Panc1 (cell line): ENCODE measurements around the gene TMEM163. TPM values are rescaled to one million over a fixed set of nuclear protein-coding genes. Genes with fewer than 3 reads are reported as not detected.

ENCODE experiments used
- ATAC-seq: fragments of 200-7000 bp; cut with Tn5 transposase; 2 replicates; pipeline ENCODE4 v1.9.1; 2020; ENCODE audit warnings: mild to moderate bottlenecking, moderate library complexity
- BruUV-seq: library from RNA; stranded (reverse); fragments of 400-500 nt; replicated peaks from 2 replicates; lab custom pipeline; 2021; lab: Mats Ljungman, UMichigan
- CTCF ChIA-PET: fragments of 300-600 bp; sonication (Branson Sonifier 250); formaldehyde crosslinking; loops from one replicate; lab custom pipeline; 2022; ENCODE audit warnings: antibody characterized with exemption; lab: Charles Lee
- POLR2A ChIA-PET: fragments of 300-600 bp; sonication (Branson Sonifier 250); formaldehyde crosslinking; loops from one replicate; lab custom pipeline; 2022; ENCODE audit warnings: antibody characterized with exemption; lab: Charles Lee
- DNase-seq: peaks from one replicate; pipeline ENCODE4 v3.0.0-alpha.2; 2010; ENCODE audit warnings: low read depth, low spot score
- H3K27ac ChIP-seq: 2 replicates; pipeline ENCODE4 v1.5.1; 2011; ENCODE audit warnings: mild to moderate bottlenecking, low read length, inconsistent platforms
- H3K27me3 ChIP-seq: fragments of 200-500 bp; sonication (Bioruptor generic); 2 replicates; pipeline ENCODE4 v1.6.0; 2014; ENCODE audit warnings: low read length, inconsistent platforms; ENCODE audit not compliant: control insufficient read depth, insufficient read depth
- H3K36me3 ChIP-seq: fragments of 200-500 bp; sonication (Bioruptor generic); 2 replicates; pipeline ENCODE4 v1.5.1; 2014; ENCODE audit warnings: inconsistent platforms, mild to moderate bottlenecking, low read length, moderate library complexity; ENCODE audit not compliant: control insufficient read depth, insufficient read depth
- H3K4me1 ChIP-seq: 2 replicates; pipeline ENCODE4 v1.5.1; 2011; ENCODE audit warnings: inconsistent platforms, mild to moderate bottlenecking, low read length, moderate library complexity; ENCODE audit not compliant: control insufficient read depth, insufficient read depth
- H3K4me3 ChIP-seq, 2 experiments: 2 replicates each; pipeline ENCODE4 v1.5.1; 2011 to 2012; ENCODE audit warnings: low read depth in 2 of 2, low read length in 2 of 2, mild to moderate bottlenecking in 2 of 2, inconsistent platforms in 1 of 2, moderate library complexity in 1 of 2
- H3K9me3 ChIP-seq: fragments of 200-500 bp; sonication (Bioruptor generic); 2 replicates; pipeline ENCODE4 v1.5.1; 2014; ENCODE audit warnings: low read depth, mild to moderate bottlenecking, inconsistent platforms, low read length, moderate library complexity; ENCODE audit not compliant: control insufficient read depth, insufficient read depth
- CTCF ChIP-seq: fragments of 450-650 bp; IDR thresholded peaks from 2 replicates; pipeline ENCODE4 v1.5.1; 2017; ENCODE audit warnings: mild to moderate bottlenecking
- POLR2AphosphoS5 ChIP-seq: IDR thresholded peaks from 2 replicates; pipeline ENCODE4 v1.6.1; 2012; ENCODE audit warnings: mild to moderate bottlenecking, low read depth, low read length, moderate library complexity
- REST ChIP-seq, 2 experiments: IDR thresholded peaks; 2 replicates each; pipeline ENCODE4 v1.6.1; 2011 to 2012; ENCODE audit warnings: low read depth in 2 of 2, control low read depth in 1 of 2, low read length in 1 of 2, mild to moderate bottlenecking in 1 of 2, moderate library complexity in 1 of 2; ENCODE audit not compliant: insufficient read depth in 1 of 2
- SIN3A ChIP-seq: IDR thresholded peaks from 2 replicates; pipeline ENCODE4 v1.6.1; 2012; ENCODE audit warnings: low read depth, mild to moderate bottlenecking, low read length, moderate library complexity, borderline replicate concordance; ENCODE audit not compliant: insufficient read depth
- TCF7L2 ChIP-seq: IDR thresholded peaks from 2 replicates; pipeline ENCODE4 v1.6.1; 2011; ENCODE audit warnings: mild to moderate bottlenecking, low read depth, low read length, inconsistent platforms
- in situ Hi-C: cut with HindIII; loops from 2 replicates; pipeline ENCODE4 v1.10.0; 2016; ENCODE audit warnings: low sequenced_read_pairs, low pct_unique_long_range_greater_than_20kb
- intact Hi-C: fragments of 100-400 bp; cut with micrococcal nuclease; formaldehyde crosslinking; loops from one replicate; pipeline ENCODE4 v1.10.0; 2022; ENCODE audit not compliant: unreplicated experiment
- total RNA-seq: library from RNA; stranded (reverse); gene quantifications from one replicate; pipeline ENCODE4 v1.2.1, GENCODE V29; 2021; ENCODE audit not compliant: unreplicated experiment

Gene TMEM163
- total RNA-seq, 1 experiment from 2014 or later = not detected

- no peaks in the 10 kb centered on the region for H3K9me3 ChIP-seq
- intact Hi-C loops = no loop called here
- H3K4me3 ChIP-seq = no peak overlapping the region
- no peaks in the 10 kb centered on the region for H3K36me3 ChIP-seq
- ATAC-seq (no peak), DNase-seq (no peak)
- ChIA-PET CTCF (no interaction called here), POLR2A (no interaction called here)
- TF ChIP-seq REST (IDR thresholded peaks at IDR 0.05; ENCODE audit: insufficient read depth in 1 of 2, low read depth in 2 of 2, low read length in 1 of 2) (no peak), CTCF (no peak), POLR2AphosphoS5 (no peak), SIN3A (no peak), TCF7L2 (no peak)
- BruUV-seq = no TSS peak
- no peaks in the 10 kb centered on the region for H3K4me1 ChIP-seq
- no peaks in the 10 kb centered on the region for H3K27me3 ChIP-seq
- H3K27ac ChIP-seq = no peak overlapping the region
- in situ Hi-C loops = no loop called here
Observed at GRCh38 chr2:134539981-134540380, 178.8 kb downstream of the TMEM163 start.

GRCh38 chr2:134537702-134538101 is 181.1 kb downstream of the TMEM163 start:
- POLR2A ChIA-PET = no interaction called here

More at GRCh38 chr2:134537702-134538101, 181.1 kb downstream of the TMEM163 start:
- Histone ChIP-seq H3K4me3 (no peak overlapping the region), H3K27ac (no peak overlapping the region), H3K4me1 (no peaks in the 10 kb centered on the region), H3K36me3 (no peaks in the 10 kb centered on the region), H3K27me3 (no peaks in the 10 kb centered on the region), H3K9me3 (no peaks in the 10 kb centered on the region)
- TF ChIP-seq CTCF (no peak), TCF7L2 (no peak), SIN3A (no peak), REST (IDR thresholded peaks at IDR 0.05; ENCODE audit: insufficient read depth in 1 of 2, low read depth in 2 of 2, low read length in 1 of 2) (no peak), POLR2AphosphoS5 (no peak)
- DNase-seq (no peak), ATAC-seq (no peak)
- intact Hi-C loops = no loop called here
- CTCF ChIA-PET = no interaction called here
- in situ Hi-C loops = no loop called here
- BruUV-seq = no TSS peak
